ENCODE measurements around the gene AIG1. TPM values are rescaled to one million over a fixed set of nuclear protein-coding genes. Genes with fewer than 3 reads are reported as not detected.

Gene AIG1
- total RNA-seq, 1 experiment from 2014 or later, result 2.2 TPM

DNA sequence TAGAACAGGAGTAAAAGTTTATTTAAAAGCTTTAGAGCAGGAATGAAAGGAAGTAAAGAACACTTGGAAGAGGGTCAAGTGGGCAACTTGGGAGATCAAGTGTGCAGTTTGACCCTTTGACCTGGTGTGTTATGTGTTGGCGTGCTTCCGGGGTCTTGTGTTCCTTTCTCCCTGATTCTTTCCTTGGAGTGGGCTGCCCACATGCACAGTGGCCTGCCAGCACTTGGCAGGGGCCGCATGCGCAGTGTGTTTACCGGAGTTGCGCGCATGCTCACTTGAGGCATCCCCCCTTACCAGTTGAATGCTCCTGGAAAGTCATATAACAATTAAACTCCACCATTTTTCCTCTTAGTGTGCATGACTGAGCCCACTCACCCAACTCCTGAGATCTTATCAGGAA lies 229.5 kb downstream of the AIG1 start:
- no peaks in the 10 kb centered on the region for H3K36me3 ChIP-seq (ENCODE audit: insufficient read depth, low read length, poor library complexity, severe bottlenecking)
- H3K27me3 ChIP-seq (replicated peaks; ENCODE audit: insufficient read depth, low read depth, low read length, poor library complexity), result no peaks in the 10 kb centered on the region
- no peak for DNase-seq (ENCODE audit: low spot score)
- H3K4me1 ChIP-seq (ENCODE audit: insufficient read depth, low read length, poor library complexity, severe bottlenecking), result no peaks in the 10 kb centered on the region
- H3K9me3 ChIP-seq (ENCODE audit: low read depth, low read length, poor library complexity, severe bottlenecking), result no peaks in the 10 kb centered on the region
- H3K27ac ChIP-seq (ENCODE audit: low read depth, low read length, poor library complexity, severe bottlenecking), result no peak overlapping the region
- no TSS peak for BruUV-seq (replicated peaks)
- H3K4me3 ChIP-seq (ENCODE audit: low read depth, low read length, poor library complexity, severe bottlenecking), result no peak overlapping the region
- intact Hi-C loops (cut with micrococcal nuclease; ENCODE audit: unreplicated experiment), result no loop called here
- POLR2A ChIA-PET (ENCODE audit: low non-redundant PET), result no interaction called here
- TF ChIP-seq, protein P1, sequence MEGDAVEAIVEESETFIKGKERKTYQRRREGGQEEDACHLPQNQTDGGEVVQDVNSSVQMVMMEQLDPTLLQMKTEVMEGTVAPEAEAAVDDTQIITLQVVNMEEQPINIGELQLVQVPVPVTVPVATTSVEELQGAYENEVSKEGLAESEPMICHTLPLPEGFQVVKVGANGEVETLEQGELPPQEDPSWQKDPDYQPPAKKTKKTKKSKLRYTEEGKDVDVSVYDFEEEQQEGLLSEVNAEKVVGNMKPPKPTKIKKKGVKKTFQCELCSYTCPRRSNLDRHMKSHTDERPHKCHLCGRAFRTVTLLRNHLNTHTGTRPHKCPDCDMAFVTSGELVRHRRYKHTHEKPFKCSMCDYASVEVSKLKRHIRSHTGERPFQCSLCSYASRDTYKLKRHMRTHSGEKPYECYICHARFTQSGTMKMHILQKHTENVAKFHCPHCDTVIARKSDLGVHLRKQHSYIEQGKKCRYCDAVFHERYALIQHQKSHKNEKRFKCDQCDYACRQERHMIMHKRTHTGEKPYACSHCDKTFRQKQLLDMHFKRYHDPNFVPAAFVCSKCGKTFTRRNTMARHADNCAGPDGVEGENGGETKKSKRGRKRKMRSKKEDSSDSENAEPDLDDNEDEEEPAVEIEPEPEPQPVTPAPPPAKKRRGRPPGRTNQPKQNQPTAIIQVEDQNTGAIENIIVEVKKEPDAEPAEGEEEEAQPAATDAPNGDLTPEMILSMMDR (conservative IDR thresholded peaks at IDR 0.05; ENCODE audit: low read depth, low read length), result no peak
- TF ChIP-seq EZH2 (IDR thresholded peaks at IDR 0.05; ENCODE audit: borderline replicate concordance, low read depth, low read length, poor library complexity, severe bottlenecking), result no peak
- CTCF ChIA-PET, result no interaction called here

DNA sequence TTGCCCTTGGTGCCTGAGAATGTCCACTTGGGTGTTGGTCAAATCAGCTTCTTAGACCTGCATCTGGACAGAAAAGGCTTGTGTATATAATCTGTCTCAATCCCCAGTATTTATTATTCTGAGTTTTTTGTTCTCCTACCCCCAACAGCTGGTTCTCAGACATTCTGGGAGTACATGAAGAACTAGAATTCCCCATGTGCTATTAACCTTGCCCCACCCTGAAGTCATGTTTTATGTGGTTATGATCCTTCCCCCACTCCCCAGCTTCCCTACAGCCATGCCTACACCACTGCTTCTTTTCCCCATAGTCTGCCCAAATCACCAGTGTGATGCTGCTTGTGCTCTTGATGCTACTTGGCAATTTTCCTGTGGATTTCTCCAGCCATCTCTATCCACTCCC lies 232.8 kb downstream of the AIG1 start:
- Histone ChIP-seq H3K4me3 (ENCODE audit: low read depth, low read length, poor library complexity, severe bottlenecking) (no peak overlapping the region), H3K36me3 (ENCODE audit: insufficient read depth, low read length, poor library complexity, severe bottlenecking) (no peaks in the 10 kb centered on the region), H3K27me3 (replicated peaks; ENCODE audit: insufficient read depth, low read depth, low read length, poor library complexity) (no peaks in the 10 kb centered on the region), H3K27ac (ENCODE audit: low read depth, low read length, poor library complexity, severe bottlenecking) (no peak overlapping the region), H3K9me3 (ENCODE audit: low read depth, low read length, poor library complexity, severe bottlenecking) (no peaks in the 10 kb centered on the region), H3K4me1 (ENCODE audit: insufficient read depth, low read length, poor library complexity, severe bottlenecking) (no peaks in the 10 kb centered on the region)
- POLR2A ChIA-PET (ENCODE audit: low non-redundant PET), result no interaction called here
- no peak for TF ChIP-seq EZH2 (IDR thresholded peaks at IDR 0.05; ENCODE audit: borderline replicate concordance, low read depth, low read length, poor library complexity, severe bottlenecking)
- TF ChIP-seq, protein P1 (conservative IDR thresholded peaks at IDR 0.05; ENCODE audit: low read depth, low read length), result no peak
- CTCF ChIA-PET, result no interaction called here
- intact Hi-C loops (cut with micrococcal nuclease; ENCODE audit: unreplicated experiment), result no loop called here
- no peak for DNase-seq (ENCODE audit: low spot score)
- no TSS peak for BruUV-seq (replicated peaks)

DNA sequence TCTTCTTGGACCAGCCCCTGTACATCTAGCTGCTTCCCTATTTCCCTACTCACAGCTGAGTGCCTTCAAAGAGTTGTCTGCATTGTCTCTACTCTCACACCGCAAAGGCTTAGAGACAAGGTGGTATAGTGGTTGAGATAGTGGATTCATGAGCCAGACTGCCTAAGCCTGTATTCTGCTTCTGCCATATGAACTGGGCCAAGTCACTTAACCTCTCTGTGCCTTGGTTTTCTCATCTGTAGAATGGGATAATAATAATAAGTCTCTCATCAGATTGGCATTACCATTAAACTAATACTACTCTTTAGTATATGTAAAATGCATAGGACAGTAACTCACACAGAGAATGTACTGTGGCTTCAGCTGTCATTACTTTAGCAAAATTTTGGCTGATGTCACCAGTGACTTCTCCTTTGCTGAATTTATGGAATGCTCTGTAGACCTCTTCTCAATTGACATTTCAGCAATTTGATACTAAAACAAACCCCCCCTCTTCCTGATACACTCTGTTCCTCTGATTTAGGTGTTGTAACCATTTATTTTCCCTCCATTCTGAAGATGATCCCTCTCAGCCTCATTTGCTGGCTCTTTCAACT lies 233.7 kb downstream of the AIG1 start:
- ChIA-PET CTCF (no interaction called here), POLR2A (ENCODE audit: low non-redundant PET) (no interaction called here)
- Histone ChIP-seq H3K36me3 (ENCODE audit: insufficient read depth, low read length, poor library complexity, severe bottlenecking) (no peaks in the 10 kb centered on the region), H3K27me3 (replicated peaks; ENCODE audit: insufficient read depth, low read depth, low read length, poor library complexity) (no peaks in the 10 kb centered on the region), H3K4me1 (ENCODE audit: insufficient read depth, low read length, poor library complexity, severe bottlenecking) (no peaks in the 10 kb centered on the region), H3K9me3 (ENCODE audit: low read depth, low read length, poor library complexity, severe bottlenecking) (no peaks in the 10 kb centered on the region), H3K4me3 (ENCODE audit: low read depth, low read length, poor library complexity, severe bottlenecking) (no peak overlapping the region), H3K27ac (ENCODE audit: low read depth, low read length, poor library complexity, severe bottlenecking) (no peak overlapping the region)
- no TSS peak for BruUV-seq (replicated peaks)
- TF ChIP-seq, protein P1 (conservative IDR thresholded peaks at IDR 0.05; ENCODE audit: low read depth, low read length), result no peak
- no peak for TF ChIP-seq EZH2 (IDR thresholded peaks at IDR 0.05; ENCODE audit: borderline replicate concordance, low read depth, low read length, poor library complexity, severe bottlenecking)
- intact Hi-C loops (cut with micrococcal nuclease; ENCODE audit: unreplicated experiment), result no loop called here
- DNase-seq (ENCODE audit: low spot score), result no peak

Data from A673 (cell line).